Activated gamma-delta T cell treated with anti-CD3 and anti-CD28 coated beads, Interleukin-2, amount 50 U/mL, for 16 hours (primary cell): ENCODE measurements around the gene ELF5.

ENCODE experiments used
- DNase-seq: peaks from one replicate; pipeline ENCODE4 v3.0.0-alpha.2; 2020; ENCODE audit warnings: low read depth

ELF5 gene

DNA sequence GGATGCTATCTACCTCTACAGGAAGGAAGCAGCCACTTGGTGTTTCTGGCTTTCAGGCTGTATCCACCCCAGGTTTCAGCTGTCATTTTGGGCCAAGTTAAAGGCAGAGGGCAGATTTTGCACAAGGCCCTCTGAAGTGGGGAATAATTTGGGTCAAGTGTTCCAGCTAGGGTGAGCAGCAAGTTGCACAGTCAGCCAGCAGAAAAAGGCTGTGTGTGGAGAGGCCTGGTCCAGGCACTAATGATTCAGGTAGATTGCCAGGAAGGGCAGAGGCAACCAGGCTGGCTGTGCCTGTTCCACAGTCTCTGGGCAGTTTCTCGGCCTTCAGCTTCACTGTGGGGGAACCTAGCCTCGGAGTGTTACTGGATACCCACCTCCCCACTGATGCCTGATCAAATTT is 8.6 kb upstream of the ELF5 start:
- DNase-seq: no peak

DNA sequence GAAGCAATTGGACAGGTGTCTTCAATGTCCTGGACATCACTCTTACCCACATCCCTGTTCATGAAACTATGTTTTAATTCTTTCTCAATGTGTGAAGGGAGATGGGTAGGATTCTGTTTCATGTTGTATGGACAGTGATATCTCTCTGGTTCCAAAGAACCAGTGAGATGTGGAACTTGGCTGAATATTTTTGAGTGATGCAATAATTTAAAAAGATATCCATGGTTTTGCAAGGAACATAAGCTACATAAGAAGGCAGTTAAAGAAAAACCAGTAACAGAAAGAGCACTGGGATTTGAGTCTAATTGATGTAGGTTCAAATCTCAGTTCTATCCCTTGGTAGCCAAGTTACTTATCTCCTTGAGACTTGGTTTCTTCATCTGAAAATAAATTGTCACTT is 7.7 kb upstream of the ELF5 start:
- DNase-seq: no peak

DNA sequence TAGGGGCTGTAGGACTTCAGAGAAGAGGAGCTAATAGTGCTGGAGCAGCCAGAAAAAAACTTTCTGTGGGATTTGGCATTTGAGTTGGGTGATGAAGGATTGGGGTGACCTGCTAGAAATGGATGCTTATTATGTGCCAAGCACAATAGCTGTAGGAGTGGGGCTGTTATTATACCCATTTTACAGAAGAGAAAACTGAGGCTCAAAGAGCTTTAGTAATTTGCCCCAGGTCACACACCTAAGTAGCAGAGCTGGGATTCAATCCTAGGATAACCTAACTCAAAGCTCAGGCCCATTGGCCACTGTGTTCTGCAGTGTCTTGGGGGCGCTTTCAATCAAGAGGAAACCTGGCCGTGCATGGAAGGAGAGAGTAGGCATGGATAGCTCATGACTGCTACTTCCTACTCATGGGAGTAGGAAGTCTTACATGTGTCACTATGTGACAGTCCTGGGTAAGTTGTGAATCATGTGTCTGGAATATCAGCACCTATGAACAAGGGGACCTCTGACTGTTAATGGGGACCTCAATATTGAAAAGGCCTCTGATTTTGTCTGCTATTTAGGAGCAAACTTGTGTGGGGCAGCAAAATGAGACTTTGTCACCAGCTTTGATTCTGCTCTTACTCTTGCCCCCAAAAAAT is 6.1 kb upstream of the ELF5 start:
- DNase-seq: no peak

DNA sequence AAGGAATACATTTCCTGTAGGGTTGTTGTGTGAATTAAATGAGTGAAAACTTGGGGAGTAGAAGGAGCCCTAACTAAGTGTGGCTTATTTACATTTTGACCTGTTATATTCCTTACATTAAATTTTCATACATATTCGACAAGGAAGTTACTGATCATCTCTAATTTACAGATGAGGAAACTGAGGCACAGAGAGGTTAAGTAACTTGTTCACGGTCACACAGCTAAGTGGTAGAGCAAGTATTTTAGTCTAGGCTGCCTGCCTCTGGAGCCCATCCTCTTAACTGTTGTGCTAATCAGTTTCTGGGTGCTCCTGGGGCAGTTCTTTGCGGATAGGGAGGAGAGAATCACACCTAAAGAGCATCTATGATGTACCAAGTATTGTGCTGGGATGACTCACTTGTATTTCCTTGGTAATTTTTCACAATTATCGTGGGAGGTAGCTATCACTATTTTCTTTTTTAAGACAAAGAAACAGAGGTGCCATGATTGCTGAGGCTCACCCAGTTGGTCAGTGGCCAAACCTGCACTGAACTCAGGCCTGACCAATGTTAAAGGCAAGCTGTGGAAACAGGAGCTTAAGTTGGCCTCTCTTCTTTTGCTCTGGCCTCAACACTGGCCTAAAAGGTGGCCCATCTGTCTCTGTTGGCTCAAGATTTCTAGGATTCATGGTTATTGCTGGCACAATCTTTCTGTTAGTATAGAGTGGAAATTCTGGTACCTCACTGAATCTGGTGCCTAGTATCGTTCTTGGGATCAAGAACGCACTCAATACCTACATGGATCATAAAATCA is 2.9 kb upstream of the ELF5 start:
- no peak for DNase-seq

DNA sequence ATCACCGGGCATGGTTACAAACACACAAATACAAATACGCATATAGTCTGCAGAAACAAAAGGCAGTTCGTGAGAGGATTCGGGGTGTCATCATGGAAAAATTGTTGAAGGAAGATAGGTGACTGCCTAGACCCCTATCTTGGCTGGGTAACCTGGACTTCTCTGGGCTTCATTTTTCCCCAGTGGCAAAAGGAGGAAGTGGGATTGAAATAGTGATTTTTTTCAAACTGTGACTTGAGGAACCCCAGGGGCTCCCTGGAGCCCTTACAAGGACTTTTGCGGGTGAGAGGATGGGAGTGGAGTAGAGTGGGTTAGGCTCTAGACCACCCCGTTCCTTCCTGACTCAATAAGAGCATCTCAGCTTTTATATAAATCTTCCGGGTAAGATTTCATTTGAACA is 1.0 kb upstream of the ELF5 start:
- DNase-seq: no peak

DNA sequence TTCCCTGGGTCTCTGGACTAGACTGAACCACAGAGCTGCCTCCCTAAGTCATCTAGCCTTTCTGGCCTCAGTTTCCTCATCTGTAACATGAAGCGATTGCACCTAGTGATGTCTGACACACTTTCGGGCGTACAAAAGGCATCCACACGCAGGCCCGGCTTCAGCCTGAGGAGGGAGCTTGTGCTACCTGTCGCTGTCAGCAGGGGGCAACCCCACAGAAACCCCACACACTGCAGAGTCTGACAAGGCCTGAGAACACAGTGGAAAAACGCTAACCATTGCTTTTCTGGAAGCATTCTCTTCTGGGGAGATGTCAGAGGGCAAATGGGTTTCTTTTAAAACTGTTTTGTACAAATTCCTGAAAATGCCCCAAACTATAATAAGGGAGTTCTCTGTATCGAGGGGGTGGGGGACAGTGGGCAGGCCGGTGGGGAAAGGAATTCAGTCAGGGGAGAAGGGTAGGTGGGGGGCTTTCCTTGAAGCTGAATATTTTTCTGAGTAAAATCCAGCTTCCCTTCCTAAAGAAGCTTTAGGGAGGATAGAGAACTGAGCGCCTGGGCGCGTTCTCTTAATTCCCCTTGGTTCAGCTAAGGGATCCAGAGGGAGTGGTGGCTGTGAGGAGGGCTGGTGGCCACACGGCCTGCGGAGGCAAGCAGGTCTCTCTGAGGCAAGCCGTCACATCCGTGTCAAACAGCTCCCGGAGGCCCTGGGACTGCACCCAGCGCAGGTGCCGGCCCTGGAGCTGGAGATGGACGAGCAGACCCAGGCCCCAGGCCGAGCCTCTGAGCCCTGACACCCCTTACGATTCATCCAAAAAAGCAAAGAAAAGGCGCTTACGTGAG is 533 bp downstream of the ELF5 start:
- peak; percentile 2 for DNase-seq

DNA sequence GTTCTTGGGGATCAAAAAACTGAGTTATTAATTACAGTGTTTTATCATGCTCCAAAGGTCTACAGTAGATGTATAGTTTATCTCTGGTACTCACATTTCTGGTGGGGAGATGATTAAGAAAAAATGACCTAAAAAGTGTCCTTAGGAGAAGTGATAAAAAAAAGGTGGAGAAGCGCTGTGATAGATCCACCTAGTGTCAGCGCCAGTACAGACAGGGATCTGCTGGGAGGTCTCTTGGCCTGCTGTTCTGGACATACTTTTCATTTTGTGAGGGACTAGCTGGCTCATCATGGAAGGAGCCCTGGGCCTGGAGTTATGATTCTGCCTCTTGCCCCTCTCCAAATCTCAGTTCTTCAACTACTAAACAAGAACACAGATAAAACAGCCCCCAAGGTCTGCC is 2.9 kb downstream of the ELF5 start:
- DNase-seq: no peak

DNA sequence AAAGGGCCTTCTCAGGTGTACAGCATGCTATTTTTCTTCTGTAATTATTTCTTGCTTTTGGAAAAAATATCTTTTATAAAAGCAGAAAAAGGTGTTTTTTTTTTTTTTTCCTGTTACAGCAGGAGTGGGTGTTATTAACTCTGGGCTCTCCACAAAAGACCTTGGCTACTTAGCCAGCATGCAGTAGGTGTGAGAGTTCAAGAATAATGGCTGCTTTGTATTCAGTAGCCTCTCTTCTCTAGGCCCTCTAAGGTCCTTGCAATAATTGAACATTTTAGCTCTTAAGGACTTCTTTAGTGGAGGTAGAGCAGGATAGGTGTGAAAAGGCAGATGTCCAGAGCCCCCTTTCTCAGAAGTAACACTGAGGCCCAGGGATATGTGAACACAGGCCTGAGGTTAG is 3.4 kb downstream of the ELF5 start:
- DNase-seq: no peak

DNA sequence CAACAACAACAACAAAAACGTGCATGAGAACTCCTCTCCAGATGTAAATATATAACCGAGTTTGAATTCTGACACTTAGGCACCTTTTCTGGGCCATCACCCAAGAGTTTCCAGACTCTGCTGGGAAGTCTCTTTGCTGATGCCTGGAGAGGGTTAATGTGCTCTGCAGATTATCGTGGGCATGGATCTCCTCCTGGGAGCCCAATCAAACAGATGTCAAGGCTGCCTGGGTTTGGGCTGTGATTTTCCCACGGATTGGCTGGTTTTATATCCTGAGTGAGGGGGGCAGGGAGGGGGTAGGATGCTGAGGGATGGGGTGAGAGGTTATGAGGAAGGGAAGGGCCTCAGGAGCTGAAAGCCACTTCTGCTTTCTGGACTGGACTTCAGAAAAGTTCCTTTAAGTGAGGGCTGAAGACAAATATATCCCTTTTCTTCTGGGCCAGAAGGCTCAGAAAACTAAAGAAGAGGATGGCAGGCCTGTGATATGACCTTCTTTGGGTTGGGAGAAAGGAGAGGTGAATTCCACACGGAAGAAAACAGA is 4.2 kb downstream of the ELF5 start:
- no peak for DNase-seq

DNA sequence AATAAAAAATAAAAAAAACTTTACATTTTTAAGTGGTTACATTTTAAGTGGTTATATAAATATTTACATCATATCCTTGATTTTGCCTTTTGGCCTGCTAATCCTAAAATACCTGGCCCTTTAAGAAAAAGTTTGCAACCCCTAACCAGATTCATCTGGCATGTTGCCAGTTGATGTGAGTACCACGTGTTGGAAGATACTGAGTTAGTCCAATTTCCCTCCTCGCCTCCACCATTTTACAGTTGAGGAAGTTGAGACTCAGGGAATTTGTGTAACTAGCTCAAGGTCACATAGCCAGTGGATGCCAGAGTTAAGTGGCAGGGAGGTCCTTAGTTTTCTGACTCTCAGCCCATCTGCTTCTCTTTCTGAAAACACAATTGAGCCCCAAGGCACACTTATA is 5.1 kb downstream of the ELF5 start:
- DNase-seq: no peak

DNA sequence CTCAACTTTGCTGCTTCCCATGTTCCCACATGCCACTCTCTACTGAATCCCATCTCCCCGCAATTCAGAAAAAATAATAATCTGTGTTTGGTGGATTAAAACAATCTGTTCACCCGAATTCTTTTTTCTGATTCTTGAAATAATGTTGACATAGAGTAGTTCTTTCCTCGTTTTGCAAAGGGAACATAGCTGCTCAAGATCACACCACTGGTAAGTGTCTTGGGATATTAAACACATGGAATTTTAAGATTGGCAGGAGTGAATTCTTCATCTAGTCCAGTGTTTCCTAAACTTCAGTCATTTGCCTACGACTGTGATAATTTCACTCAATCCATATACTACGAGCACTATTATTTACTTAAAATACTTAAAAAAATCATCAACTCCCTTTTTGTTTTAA is 6.0 kb downstream of the ELF5 start:
- no peak for DNase-seq

DNA sequence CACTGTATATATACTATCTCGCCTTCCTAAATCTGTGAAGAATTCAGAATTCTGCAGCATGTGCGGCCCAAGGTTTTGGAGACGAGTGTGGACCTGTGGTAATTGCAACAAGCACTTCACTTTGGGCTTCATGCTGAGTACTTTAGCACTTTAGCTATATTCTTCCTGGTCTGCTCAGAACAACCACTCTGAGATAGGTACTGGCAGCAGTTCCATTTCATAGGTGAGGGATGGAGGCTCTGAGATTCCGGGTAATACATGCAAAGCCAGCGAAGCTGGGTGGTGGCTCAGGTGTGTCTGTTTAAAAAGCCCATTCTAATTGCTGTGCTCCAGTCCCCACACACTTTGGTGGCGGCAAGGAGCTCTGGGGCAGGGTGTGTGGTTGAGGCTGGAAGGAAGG is 6.4 kb downstream of the ELF5 start:
- no peak for DNase-seq

DNA sequence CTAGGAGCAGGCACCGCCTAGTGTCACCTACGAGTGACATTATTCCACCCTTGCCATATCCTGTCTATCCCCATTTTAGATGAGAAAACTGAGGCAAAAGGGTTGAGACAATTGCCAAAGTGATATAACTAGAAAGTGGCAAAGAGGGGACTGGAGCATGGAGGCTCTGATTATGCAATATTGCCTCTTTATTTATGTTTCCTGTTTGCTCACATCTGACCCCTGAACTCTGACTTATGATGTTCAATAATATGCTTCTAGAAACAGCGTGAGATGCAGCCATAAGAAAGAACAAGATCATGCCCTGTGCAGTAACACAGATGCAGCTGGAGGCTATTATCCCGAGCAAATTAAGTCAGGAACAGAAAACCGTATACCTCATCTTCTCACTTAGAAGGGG is 7.7 kb downstream of the ELF5 start:
- DNase-seq: no peak

DNA sequence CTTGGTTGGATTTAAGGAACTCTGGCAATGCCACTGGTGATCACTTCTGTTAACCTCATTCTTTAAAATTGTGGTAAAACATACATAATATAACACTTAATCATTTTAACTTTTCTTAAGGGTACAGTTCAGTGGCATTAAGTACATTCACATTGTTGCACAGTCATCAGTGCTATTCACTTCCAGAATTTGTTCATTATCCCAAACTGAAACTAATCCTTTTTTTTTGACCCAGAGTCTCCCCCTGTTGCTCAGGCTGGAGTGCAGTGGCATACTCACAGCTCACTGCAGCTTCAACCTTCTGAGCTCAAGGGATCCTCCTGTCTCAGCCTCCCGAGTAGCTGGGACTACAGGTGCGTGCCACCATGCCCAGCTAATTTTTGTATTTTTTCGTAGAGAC is 10.6 kb downstream of the ELF5 start:
- no peak for DNase-seq

DNA sequence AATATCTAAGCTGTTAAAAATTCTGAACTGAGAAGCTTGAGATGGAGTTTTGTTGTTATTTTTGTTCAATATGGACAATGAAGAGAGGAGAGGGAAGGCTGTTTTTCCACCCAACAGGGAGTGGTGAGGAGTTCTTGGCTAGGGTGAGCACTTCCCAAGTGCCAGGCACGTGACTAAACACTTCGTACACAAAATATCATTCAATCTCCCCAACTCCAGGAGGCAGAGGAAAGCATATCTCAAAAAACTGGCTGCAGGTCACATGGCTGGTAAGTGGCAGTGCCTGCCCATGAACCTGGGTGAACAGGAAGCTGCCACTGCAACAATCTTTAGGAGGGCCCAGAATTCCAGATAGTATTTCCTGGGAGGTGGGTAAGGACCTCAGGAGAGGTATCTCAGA is 11.6 kb downstream of the ELF5 start:
- DNase-seq: no peak

DNA sequence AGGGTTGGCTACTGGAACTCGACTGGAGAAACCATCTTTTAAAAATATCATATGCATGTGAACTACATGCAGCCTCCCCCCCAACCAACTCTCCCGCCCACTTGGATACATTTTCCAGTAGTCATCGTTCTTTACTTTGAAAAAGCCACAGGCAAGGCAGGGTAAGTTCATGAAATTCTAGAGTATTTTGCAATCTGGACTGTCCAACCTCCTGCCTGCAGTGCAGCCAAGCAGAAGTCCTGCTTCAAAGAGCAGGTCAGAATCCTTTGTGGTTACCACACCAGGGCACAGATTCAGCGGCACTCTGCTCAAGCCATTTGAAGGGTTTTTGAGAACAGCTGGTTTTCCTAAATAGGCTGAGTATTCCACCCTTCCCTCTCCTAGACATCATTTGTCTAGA is 12.1 kb downstream of the ELF5 start:
- no peak for DNase-seq

DNA sequence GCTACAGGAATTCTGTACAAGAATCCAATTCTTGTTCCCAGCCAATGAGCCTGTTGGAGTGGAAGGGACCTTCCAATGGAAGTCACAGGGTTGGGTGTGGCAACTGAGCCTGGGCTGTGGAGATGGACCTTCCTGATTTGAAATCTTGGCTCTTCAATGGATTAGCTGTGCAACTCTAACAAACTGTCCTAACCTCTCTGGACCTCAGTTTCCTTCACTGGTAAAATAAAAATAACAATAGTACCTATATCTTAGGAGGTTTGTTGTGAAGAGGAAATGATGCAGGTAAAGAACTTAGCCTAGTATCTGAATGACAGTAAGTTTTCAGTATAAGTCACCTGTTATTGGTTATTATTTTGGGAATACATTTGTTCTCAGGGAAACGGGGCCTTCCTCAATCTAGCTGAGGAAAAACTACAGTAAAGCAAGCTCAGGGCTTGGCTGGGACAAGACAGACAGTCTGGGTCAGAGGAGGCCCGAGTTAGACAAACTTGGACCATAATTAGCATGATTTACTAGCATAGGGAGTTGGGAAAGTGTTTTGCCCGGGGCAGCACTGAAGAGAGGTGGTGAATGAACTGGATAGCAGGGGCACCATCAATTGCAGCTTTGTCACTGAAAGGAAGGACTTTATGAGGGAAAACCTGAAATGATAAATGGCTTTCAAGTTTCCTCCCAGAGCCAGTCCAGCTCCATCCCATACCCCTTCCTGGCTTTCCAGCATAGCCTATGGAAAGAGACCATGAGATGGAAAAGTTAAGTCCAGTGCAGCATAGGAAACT is 13.7 kb downstream of the ELF5 start:
- no peak for DNase-seq

DNA sequence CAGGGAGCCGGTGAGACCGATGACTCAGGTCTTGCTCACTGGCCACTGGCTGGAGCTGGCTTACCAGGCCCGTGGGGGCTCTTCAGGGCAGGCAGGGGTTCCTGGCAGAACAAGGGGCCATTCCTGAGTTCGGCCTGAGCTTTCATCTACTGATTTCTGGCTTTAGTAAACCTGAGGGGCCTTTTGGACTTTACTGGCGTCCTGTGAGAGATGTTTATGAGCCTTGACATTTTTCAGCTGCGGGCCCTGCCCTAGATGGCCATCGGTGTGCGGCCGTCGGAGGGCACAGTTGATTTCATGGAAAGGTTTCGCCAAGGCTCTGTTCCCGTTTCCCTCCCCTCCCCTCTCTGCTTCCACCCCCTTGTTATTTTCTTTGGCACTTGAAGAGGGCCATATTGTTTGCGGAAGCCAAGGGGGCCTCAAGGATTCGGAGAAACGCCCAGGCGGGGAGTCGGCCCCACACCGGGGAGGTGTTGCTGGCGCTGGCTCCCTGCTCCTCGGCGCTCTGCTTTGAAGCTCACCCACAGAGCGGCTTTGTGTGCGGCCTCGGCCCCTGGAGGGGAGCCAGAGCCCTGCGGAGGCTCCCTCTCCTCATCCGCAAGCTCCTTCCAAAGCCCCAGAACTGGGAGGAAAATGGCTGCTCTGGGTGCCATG is 17.7 kb downstream of the ELF5 start:
- no peak for DNase-seq

DNA sequence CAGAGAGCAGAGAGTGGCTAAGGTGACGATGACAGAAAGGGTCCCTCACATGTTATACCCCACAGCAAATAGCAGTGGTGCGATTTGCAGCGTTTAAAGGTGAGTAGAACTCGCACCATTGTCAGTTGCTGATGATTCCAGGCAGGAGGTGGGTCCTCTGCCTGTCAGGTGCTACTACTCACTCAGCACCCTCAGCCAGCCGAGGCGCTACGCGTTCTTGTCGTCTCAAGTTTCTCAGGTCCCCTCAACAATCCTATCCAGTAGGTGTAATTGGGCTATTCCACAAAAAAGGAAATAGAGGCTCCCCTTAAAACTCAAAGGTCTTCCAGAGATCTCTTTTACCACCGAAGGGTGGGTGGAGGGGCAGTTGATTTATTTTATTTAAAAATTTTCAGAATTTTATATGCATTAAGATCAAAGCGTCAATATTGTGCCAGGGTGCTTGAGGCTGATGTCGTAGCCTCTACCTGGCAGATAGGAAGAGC is 18.3 kb downstream of the ELF5 start:
- DNase-seq: no peak

DNA sequence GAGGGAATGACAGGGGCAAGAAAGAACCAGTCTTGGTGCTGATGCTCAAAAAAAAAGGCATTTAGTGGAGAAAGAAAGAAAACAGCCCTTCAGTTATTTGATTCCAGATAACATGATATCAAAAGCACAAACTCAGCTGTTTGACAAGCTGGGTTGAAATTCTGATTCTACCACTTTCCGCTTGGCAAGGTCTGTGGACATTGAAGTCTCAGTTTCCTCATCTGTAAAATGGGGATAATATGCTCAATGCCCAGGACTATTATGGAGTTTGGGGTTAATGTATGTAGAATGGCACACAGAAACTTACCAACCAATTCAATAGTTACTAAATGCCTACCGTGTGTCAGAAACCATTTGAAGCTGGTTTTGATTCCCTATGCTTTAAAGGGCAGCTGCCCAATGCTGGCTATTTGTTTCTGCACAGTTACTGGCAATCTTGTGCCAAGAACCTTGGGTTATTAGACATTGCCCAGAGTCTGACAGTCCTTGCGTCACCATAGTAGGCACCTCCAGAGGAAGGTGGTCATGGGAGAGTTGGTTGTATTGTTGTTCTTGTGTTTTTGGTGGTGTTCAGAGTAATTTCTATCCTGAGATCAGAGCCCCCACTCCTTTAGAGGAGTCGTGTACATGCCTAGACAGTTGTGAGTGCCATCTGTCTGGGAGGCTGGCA is 19.5 kb downstream of the ELF5 start:
- DNase-seq: no peak

DNA sequence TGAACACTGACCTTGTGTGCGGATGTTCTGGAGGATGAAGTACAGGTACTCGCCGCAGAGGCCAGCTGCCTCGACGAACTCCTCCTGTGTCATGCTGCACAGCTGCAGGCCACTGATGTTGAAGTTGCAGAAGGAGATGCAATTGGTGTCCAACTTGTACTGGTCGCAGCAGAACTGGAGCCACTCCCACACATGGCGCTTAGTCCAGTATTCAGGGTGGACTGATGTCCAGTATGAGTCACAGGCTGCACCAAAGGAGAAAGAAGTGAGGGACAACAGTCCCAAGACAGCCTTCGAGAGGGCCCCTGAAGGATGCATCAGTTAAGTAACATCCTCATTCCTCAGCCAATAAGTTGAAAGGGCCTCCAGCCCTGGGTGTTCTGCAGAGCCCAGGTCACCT is 20.1 kb downstream of the ELF5 start:
- no peak for DNase-seq
